ACC112 (cell line): Measurements from ENCODE around the gene AATK.

Source experiments
- H2AFZ ChIP-seq: fragments of 200-600 bp; sonication (generic); one replicate; pipeline ENCODE4 v1.6.0; 2017; ENCODE audit warnings: antibody characterized with exemption, low read length; ENCODE audit not compliant: unreplicated experiment
- H3K27ac ChIP-seq: fragments of 200-600 bp; sonication (generic); 2 replicates; pipeline ENCODE4 v1.5.1; 2014; ENCODE audit warnings: low read depth, mild to moderate bottlenecking, antibody characterized with exemption, low read length, moderate library complexity
- H3K27me3 ChIP-seq: fragments of 200-600 bp; sonication (generic); 2 replicates; pipeline ENCODE4 v1.6.1; 2014; ENCODE audit warnings: mild to moderate bottlenecking, antibody characterized with exemption, low read length, moderate library complexity, mixed read lengths; ENCODE audit not compliant: insufficient read depth
- H3K36me3 ChIP-seq: fragments of 200-600 bp; sonication (generic); 2 replicates; pipeline ENCODE4 v1.6.1; 2016; ENCODE audit warnings: mild to moderate bottlenecking, antibody characterized with exemption, low read length, moderate library complexity, mixed read lengths; ENCODE audit not compliant: insufficient read depth
- H3K4me1 ChIP-seq: fragments of 200-600 bp; sonication (generic); one replicate; pipeline ENCODE4 v1.6.1; 2016; ENCODE audit warnings: low read length, mixed read lengths; ENCODE audit not compliant: insufficient read depth, unreplicated experiment, control insufficient read depth
- H3K4me3 ChIP-seq: fragments of 200-600 bp; sonication (generic); 2 replicates; pipeline ENCODE4 v1.5.1; 2014; ENCODE audit warnings: mild to moderate bottlenecking, low read depth, low read length
- H3K79me2 ChIP-seq: fragments of 200-600 bp; sonication (generic); one replicate; pipeline ENCODE4 v1.6.0; 2016; ENCODE audit warnings: low read length; ENCODE audit not compliant: control insufficient read depth, unreplicated experiment, insufficient read depth

The AATK gene

GRCh38 chr17:81194941-81195901, 29.2 kb upstream of the AATK start:
- Histone ChIP-seq H3K27ac (no peak overlapping the region), H3K4me3 (no peak overlapping the region), H2AFZ (no peak overlapping the region), H3K36me3 (no peaks in the 10 kb centered on the region), H3K4me1 (no peaks in the 10 kb centered on the region), H3K79me2 (no peaks in the 10 kb centered on the region), H3K27me3 (no peaks in the 10 kb centered on the region)

- Histone ChIP-seq H3K27me3 (no peaks in the 10 kb centered on the region), H2AFZ (no peak overlapping the region), H3K27ac (no peak overlapping the region), H3K4me3 (no peak overlapping the region), H3K4me1 (no peaks in the 10 kb centered on the region), H3K79me2 (no peaks in the 10 kb centered on the region), H3K36me3 (no peaks in the 10 kb centered on the region)
These were observed 28.3 kb upstream of the AATK start for GRCh38 chr17:81194225-81194760.

DNA sequence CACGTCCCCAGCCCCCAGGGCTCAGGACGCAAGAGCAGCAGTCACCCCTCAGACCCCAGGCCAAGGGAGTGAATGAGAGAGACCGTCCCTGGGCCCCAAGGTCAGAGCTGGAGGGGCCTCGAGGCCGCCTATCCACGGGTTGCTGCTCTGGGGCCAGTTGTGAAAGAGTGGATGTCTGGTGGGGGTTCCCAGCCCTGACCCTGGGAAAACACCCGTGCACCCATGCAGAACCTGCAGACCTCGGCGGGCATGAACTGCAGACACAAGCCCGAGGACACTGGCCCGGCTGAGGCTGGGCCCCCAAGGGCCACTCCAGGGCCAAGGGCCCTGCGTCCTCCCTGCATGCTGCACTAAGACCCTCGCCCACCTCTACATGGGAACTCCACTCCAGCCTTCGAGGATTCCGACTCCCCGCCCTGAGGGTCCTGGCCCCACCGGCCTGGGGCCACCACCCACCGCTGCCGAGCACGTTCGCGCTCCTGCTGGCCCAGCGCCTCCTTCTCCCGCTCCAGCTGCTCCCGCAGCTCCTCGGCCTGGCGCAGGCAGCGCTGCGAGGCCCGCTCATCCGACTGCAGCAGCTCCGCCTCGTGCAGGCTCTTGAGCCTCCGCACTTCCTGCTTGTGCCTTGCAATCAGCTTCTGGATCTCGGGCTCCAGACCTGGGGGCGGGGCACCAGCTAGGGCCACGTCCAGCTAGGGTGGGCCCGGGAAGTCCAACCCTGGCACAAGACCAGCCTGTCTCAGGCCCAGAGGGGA, 27.6 kb upstream of the AATK start:
- H3K27ac ChIP-seq, result no peak overlapping the region
- no peaks in the 10 kb centered on the region for H3K36me3 ChIP-seq
- no peaks in the 10 kb centered on the region for H3K4me1 ChIP-seq

GRCh38 chr17:81193051-81193410, 27.0 kb upstream of the AATK start:
- no peak overlapping the region for H3K27ac ChIP-seq

More for the DNA sequence above, 27.6 kb upstream of the AATK start:
- Histone ChIP-seq H3K4me3 (no peak overlapping the region), H3K27me3 (no peaks in the 10 kb centered on the region), H3K79me2 (no peaks in the 10 kb centered on the region), H2AFZ (no peak overlapping the region)

GRCh38 chr17:81192386-81193050, 26.5 kb upstream of the AATK start:
- Histone ChIP-seq H3K27me3 (no peaks in the 10 kb centered on the region), H3K27ac (no peak overlapping the region), H3K79me2 (no peaks in the 10 kb centered on the region), H3K4me1 (no peaks in the 10 kb centered on the region), H2AFZ (no peak overlapping the region), H3K4me3 (no peak overlapping the region), H3K36me3 (no peaks in the 10 kb centered on the region)

More at GRCh38 chr17:81193051-81193410, 27.0 kb upstream of the AATK start:
- Histone ChIP-seq H3K36me3 (no peaks in the 10 kb centered on the region), H3K4me1 (no peaks in the 10 kb centered on the region), H3K4me3 (no peak overlapping the region), H2AFZ (no peak overlapping the region), H3K79me2 (no peaks in the 10 kb centered on the region), H3K27me3 (no peaks in the 10 kb centered on the region)

- Histone ChIP-seq H3K4me1 (no peaks in the 10 kb centered on the region), H3K27ac (no peak overlapping the region), H3K36me3 (no peaks in the 10 kb centered on the region), H3K79me2 (no peaks in the 10 kb centered on the region), H3K27me3 (no peaks in the 10 kb centered on the region), H2AFZ (no peak overlapping the region), H3K4me3 (no peak overlapping the region)
These were observed 25.6 kb upstream of the AATK start for GRCh38 chr17:81191646-81192045.

DNA sequence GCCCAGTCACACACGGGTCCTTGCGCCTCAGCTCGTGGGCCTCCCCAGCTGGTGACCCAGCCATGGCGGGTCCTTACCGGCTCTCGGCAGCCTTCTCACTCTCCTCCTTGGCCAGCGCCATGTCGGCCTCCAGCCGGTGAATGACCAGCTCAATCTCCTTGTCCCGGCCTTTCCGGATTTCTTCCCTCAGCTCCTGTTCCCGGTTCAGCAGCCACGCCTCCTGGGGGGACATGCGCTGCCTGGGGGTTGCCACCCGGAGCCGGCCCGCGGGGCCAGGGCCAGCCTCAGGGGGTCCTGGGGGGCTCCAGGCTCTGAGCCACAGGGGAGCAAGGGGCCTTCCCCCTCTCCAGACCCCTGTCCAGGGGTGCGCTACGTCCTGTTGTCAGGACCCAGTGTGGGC, 25.1 kb upstream of the AATK start:
- H3K27me3 ChIP-seq, result no peaks in the 10 kb centered on the region
- no peaks in the 10 kb centered on the region for H3K4me1 ChIP-seq
- no peak overlapping the region for H3K4me3 ChIP-seq
- no peak overlapping the region for H2AFZ ChIP-seq
- H3K27ac ChIP-seq, result no peak overlapping the region
- H3K79me2 ChIP-seq, result no peaks in the 10 kb centered on the region
- no peaks in the 10 kb centered on the region for H3K36me3 ChIP-seq

GRCh38 chr17:81190591-81190990, 24.6 kb upstream of the AATK start:
- Histone ChIP-seq H3K27me3 (no peaks in the 10 kb centered on the region), H3K4me1 (no peaks in the 10 kb centered on the region), H2AFZ (no peak overlapping the region), H3K36me3 (no peaks in the 10 kb centered on the region), H3K4me3 (no peak overlapping the region), H3K27ac (no peak overlapping the region), H3K79me2 (no peaks in the 10 kb centered on the region)

- Histone ChIP-seq H3K27me3 (no peaks in the 10 kb centered on the region), H3K36me3 (no peaks in the 10 kb centered on the region), H2AFZ (no peak overlapping the region), H3K4me3 (no peak overlapping the region), H3K79me2 (no peaks in the 10 kb centered on the region), H3K4me1 (no peaks in the 10 kb centered on the region), H3K27ac (no peak overlapping the region)
These were observed 23.9 kb upstream of the AATK start for GRCh38 chr17:81189670-81190530.

DNA sequence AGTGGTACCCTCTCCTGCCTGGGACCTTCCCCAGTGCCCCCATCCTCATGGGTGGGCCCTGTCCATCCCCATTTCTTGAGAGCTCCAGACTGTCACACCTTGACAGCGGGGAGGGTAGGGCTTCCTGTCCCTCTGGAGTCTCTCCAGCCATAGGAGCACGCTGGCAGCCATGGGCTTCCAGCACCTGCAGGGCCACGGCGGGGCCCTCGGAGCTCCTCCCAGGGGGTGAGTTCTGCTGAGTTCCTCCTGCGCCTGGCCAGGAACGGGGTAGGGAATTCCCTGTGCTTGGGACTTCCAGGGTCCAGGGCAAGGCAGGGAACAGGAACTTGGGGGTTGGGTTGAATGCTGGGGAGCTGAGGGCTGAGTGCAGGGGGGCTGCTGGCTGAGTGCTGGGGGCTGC, 23.0 kb upstream of the AATK start:
- Histone ChIP-seq H3K27ac (no peak overlapping the region), H3K4me1 (no peaks in the 10 kb centered on the region)

More for the DNA sequence above, 23.0 kb upstream of the AATK start:
- Histone ChIP-seq H3K79me2 (no peaks in the 10 kb centered on the region), H3K27me3 (peaks cover 3% of the 10 kb centered on the region; the same call in 1 of the 2 replicates), H3K4me3 (no peak overlapping the region), H2AFZ (no peak overlapping the region), H3K36me3 (no peaks in the 10 kb centered on the region)
